Stimulated activated CD8-positive, alpha-beta memory T cell treated with anti-CD3 and anti-CD28 coated beads, Interleukin-15, amount 100 ng/mL, for 4 hours (primary cell): Measurements from ENCODE around the gene MACO1.
A peak's percentile ranks its signal among the peaks of the same experiment; 100 is the strongest.

Experiments used
- DNase-seq, 2 donors: peaks; one replicate each; pipeline ENCODE4 v3.0.0-alpha.2; 2020; ENCODE audit warnings: low read depth in 2 of 2

MACO1 gene

GRCh38 chr1:25543005-25543424, 112.3 kb downstream of the MACO1 start:
- no peak for DNase-seq

- peak in 1 of 2 donors; percentile 38 for DNase-seq
These were observed 112.9 kb downstream of the MACO1 start, which contains the start of gene LDLRAP1 for GRCh38 chr1:25543425-25544242. LDLRAP1 (plus strand) TSS chr1:25543606; CDS start chr1:25543699, 93 bp downstream.

- DNase-seq: no peak
These were observed 113.6 kb downstream of the MACO1 start for GRCh38 chr1:25544243-25544764.

- no peak for DNase-seq
These were observed 114.1 kb downstream of the MACO1 start for GRCh38 chr1:25544819-25545218.

GRCh38 chr1:25545767-25546166, 115.1 kb downstream of the MACO1 start:
- DNase-seq: no peak

GRCh38 chr1:25546193-25546592, 115.5 kb downstream of the MACO1 start:
- no peak for DNase-seq

- no peak for DNase-seq
These were observed 117.9 kb downstream of the MACO1 start for GRCh38 chr1:25548601-25549000.

GRCh38 chr1:25549273-25550154, 118.8 kb downstream of the MACO1 start:
- peak; percentile 34 to 64 for DNase-seq
